GM18873 (cell line): ENCODE results near the gene CARM1.

Experiments
- ATAC-seq: cut with Tn5 transposase; IDR thresholded peaks from one replicate; pipeline ENCODE4 v1.9.1; 2021; ENCODE audit warnings: mild to moderate bottlenecking, moderate library complexity, moderate number of reproducible peaks; ENCODE audit not compliant: unreplicated experiment, low FRiP score

CARM1 gene

DNA sequence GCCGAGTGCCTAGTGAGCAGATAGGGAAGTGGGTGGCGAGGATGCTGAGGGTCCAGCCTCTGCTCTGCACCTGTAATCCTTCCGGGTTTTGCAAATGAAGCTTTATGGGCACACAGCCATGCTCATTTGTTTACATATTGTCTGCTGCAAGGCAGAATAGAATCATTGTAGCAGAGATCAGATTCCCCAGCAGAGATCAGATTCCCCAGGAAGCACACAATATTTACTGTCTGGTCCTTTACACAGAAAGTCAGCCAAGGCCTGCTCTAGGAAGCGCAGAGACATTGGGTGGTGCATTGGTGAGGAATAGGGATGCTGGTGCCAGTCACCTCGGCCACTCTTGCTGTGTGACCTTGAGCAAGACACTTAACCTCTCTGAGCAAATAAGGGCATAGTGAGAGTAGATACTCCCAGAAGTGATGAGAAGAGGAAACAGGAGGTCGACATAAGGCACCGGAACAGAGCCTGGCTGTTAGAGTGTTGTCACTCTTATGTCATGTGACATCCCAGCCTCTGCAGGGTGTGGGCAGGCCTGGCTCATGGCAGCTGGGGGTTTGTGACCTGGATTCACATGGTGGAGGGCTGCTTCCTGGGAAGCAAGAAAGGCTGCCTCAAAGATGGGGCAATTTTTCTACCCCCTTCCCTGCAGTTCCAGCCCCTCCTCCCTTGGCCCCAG lies 25.6 kb downstream of the CARM1 start:
- ATAC-seq = no peak

DNA sequence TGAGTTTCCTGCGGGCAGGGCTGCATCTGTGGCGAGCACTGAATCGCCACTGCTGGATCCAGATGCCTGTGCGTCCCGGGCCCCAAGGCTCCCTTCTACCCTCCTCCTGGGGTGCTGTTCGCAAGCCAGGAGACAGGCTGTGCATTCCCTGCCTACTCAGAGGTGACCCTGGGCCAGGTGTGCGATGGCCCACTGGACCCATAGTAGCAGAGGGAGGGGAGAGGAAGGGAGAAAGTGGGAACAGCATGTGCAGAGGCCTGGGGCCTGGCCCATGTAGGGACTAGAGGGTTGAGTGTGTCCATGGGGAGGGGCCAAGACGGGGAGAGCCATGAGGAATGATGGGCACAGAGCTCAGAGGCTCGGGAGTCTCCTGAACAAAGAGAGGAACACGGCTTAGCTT lies 27.3 kb downstream of the CARM1 start:
- no peak for ATAC-seq

DNA sequence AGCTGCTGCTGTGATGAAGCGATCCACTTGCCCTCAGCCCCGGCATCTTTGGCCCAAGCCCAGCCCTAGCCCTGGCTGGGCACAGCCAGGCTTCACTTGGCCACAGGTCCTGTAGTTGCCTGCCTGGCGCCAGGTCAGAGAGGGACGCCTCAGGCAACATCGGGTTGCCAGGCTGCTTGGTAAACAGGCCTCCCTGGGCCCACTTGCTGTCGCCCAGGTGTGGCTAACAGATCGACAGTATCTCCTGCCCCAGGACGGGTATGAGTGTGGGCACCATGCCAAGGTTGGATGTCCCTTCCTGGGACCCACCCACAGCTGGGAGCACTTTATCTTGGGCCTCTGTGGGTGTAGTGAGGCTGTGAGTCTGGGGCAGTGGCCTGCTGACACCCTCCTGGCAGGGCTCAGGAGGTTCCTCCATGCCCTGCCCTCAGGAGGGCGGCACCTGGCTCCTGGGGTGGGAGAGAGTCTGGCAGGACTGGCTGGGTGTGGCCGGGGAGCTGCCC lies 27.8 kb downstream of the CARM1 start:
- no peak for ATAC-seq

DNA sequence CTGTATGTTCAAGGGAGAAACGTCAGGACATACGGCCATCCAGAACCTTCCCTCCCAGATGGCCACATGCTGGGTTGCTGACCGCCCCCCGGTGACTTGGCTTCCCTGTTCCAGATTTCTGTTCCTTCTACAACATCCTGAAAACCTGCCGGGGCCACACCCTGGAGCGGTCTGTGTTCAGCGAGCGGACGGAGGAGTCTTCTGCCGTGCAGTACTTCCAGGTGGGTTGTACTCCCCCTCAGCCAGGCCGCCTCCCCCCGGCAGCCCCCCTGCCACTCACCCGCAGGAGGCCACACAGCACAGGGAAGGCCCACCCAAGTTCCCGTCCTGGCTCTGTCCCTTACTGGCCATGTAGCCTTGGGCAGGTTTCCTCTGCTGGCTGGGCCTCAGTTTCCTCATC lies 36.6 kb downstream of the CARM1 start:
- ATAC-seq = no peak

DNA sequence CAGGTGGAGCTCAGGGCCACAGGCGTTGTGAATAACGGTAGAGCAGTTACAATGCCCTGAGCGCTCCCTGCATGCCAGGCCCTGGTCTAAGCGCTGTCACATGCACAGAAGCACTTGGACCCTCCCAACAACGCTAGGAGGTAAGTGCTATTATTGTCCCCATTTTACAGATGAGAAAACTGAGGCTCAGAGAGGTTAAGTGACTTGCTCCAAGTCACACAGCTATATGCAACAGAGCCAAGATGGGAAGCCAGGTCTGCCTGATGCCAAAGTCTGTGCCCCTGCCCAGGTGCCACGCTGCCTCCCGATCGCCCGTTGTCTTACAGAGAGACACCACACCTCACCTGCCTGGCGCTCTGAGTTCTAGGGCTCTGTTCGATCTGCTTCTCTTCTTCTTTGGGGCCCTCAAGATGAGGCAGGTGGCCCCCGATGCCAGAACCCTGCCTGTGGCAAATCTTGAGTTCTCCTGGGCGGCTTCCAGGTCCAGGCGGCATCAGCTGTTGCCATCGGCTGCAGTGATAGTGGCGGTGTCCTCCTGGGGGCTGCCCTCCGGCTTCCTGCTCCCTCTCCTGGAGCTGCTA lies 37.1 kb downstream of the CARM1 start:
- ATAC-seq = no peak

DNA sequence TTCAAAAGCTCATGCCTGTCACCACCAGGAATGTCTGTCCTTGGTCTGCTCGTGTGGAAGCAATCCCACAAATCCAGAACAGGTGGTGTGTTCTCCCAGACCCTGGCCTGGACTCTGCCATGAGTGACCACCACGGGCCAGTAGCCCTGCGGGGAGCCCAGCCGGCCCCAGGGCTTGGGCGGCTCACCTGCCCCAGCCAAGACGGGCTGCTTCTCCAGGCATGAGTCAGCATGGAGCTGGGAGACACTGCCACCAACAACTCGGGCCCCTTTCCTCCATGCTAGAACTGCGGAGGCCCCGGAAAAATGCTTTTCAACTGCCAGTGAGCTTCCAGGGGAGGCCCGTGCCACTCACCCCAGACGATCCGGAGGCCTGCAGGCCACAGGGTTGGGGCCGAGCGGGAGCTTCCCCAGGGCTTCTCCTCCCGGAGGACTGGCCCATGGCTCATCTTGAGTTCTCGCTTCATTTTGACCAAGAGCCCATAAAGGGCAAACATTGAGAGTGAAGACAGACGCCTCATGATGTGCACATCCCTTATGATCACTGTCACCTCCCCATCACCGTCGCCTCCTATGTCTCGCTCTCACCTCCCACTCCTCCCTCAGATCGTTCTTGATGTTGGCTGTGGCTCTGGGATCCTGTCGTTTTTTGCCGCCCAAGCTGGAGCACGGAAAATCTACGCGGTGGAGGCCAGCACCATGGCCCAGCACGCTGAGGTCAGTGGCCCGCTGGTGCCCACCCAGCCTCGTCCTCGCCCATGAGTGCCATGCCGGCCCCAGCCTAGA lies 40.4 kb downstream of the CARM1 start:
- ATAC-seq = no peak

DNA sequence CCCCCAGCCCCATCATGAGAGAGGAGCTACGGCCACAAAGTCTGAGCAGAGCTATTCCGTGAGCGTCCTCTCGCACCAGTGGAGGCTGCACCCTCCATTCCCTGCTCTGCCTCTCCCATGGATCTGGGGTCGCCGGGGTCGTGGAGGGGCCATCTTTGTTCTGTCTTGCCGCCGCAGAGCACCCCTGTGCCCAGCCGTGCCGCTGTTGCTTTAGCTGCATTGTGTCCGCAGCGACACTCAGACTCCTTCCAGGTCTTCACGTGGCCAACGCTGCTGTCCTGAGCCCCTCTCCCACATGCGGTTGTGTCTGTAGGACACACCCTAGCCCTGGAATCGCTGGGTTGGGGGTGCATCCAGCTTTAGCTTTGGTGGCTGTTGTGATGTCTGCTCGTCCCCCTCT lies 41.3 kb downstream of the CARM1 start:
- no peak for ATAC-seq

DNA sequence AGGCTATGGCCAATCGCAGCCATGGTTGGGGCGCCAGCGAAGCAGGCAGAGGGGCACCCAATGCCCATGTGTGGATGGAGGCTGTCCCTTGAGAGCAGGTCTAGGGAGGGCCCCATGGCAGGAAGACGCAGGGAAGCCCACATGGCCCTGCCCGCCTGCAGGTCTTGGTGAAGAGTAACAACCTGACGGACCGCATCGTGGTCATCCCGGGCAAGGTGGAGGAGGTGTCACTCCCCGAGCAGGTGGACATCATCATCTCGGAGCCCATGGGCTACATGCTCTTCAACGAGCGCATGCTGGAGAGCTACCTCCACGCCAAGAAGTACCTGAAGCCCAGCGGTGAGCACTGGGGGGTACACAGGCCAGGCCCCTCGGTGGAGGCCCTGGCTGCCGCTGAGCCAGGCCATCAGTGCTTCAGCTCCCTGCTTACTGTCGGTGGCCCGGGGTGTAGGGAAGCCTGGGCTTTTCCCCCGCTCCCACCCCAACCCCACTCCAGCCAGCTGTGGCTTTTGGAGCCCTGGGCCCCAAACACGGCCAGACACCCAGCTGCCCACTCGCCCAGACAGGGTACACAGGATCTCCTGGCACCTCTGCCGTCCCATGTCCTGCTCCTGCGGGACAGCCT lies 42.5 kb downstream of the CARM1 start:
- ATAC-seq = no peak

DNA sequence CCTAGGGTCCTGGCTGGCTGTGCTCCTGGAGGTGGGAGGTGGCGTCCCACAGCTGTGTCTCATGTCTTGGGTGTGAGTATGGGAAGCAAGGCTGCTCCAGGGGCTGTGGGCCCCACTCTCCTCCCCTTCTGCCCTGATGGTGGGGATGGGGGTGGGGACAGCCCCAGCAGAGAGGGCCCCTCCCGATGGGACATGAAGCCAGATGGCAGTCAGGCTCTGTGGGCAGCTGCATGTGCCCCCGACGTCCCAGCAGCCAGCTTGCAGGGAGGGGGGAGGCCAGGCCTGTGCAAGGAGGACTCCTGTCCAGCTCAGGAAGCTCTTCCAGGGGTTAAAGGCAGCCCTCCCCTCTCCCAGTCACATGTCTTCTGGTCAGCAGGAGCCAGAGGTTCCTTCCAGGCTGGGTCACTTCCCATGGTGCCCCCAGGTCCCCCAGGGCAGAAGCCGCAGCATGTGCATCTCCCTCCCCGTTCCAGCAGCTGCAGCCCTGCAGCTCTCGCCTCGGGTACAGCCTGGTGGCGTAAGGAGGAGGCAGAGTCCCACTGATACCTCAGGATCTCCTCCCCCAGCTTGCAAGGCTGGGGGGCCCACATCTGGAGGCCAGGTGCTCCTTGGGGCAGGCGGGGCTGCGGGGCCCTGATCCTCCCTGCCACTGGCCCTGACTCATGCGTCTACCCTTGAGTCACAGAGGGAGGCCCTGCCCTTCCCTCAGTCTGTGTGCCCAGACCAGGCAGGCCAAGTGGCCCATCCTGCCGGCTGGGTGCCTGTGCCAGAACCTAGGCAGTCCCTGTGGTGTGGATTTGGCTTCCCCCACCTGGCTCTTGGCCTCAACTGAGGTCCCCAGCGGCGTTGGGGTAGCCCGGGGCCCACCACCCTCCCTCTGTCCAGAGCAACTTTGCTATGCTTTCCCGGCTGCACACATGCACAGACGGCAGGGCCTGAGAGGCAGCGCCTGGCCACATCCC lies 44.1 kb downstream of the CARM1 start:
- no peak for ATAC-seq

DNA sequence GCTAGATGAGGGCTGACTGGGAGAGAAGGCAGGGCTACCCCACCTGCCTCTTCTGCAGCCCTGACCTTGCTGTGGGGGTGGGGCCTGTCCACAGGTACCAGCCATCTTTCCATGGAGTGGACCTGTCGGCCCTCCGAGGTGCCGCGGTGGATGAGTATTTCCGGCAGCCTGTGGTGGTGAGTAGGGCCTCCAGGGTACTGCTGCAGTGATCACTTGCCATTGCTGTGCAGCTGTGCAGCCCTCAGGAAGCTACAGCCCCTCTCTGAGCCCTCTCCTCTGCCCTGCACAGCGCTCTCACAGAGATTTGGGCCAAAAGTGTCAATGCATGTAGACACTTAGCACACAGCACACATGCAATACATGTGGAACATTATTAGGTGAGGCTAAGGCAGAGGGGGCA lies 45.2 kb downstream of the CARM1 start:
- ATAC-seq = no peak

DNA sequence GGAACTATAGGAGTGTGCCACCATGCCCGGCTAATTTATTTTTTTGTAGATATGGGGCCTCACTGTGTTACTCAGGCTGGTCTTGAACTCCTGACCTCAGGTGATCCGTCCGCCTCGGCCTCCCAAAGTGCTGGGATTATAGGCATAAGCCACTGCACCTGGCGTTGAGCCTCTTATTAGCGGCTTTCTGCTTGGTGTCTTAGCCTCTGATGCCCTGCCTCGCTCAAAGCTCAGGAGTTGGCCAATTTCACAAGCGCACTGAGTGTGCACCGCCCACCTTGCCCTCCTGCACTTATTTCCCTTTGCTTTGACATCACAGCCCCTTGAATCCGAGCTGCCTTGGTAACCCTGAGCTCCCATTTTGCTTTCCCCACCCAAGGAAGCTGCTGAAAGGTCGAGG lies 47.0 kb downstream of the CARM1 start:
- ATAC-seq = no peak

DNA sequence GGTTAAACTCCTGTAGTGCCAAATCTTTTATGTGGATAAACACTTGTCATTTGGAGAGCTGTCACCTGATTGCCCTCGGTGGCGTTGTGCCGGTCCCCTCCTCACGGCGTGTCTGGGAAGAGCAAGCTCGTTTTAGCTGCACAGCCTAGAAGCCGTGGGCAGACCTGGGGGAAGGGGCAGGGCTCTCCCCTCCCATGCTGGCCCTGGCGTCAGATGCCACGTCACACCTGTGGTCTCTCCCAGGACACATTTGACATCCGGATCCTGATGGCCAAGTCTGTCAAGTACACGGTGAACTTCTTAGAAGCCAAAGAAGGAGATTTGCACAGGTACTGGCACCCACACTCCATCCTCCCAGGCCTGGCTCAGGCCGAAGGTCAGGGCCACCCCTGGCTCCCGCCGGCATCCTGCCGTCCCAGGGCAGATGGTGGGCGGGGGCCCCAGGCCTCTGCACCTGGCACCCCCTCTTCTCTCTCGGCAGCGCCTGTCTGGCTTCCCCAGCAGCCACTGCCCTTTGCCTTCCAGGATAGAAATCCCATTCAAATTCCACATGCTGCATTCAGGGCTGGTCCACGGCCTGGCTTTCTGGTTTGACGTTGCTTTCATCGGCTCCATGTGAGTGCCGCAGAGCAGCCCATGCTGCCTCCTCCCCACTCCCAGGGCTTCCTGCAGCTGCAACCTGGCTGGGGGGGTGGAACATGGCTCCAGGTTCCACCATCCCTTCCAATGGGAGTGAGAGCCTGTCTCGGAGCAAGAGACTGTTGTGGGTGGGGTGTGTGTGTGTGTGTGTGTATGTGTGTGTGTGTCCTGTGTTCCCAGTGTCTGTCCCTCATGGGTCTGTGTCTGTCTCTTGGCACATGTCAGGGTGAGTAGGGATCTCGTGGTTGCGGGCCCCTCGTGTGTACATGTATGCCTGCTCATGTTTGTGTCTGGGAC lies 48.3 kb downstream of the CARM1 start:
- no peak for ATAC-seq

DNA sequence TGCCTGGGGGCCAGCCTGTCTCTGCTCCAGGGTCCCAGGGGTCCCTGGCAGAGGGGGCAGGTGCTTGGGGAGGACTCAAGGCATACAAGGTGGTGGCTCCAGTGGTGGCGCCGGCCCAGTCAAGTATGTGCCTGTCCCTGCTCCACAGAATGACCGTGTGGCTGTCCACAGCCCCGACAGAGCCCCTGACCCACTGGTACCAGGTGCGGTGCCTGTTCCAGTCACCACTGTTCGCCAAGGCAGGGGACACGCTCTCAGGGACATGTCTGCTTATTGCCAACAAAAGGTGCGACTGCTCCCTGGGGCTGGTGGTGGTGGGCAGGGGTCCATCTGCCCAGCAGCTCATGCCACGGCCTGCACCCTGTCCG lies 48.9 kb downstream of the CARM1 start:
- no peak for ATAC-seq

DNA sequence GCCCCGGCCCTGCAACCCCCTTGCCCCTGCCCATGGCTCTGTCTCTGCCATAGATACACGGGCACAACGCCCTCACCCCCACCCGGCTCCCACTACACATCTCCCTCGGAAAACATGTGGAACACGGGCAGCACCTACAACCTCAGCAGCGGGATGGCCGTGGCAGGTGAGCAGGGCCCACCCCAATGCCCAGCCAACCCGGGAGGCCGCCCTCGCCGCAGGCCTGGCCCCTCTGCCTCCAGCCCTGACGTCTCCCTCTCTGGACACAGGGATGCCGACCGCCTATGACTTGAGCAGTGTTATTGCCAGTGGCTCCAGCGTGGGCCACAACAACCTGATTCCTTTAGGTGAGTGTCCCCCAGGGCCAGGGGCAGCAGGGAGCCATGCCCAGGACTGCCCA lies 49.4 kb downstream of the CARM1 start:
- no peak for ATAC-seq

DNA sequence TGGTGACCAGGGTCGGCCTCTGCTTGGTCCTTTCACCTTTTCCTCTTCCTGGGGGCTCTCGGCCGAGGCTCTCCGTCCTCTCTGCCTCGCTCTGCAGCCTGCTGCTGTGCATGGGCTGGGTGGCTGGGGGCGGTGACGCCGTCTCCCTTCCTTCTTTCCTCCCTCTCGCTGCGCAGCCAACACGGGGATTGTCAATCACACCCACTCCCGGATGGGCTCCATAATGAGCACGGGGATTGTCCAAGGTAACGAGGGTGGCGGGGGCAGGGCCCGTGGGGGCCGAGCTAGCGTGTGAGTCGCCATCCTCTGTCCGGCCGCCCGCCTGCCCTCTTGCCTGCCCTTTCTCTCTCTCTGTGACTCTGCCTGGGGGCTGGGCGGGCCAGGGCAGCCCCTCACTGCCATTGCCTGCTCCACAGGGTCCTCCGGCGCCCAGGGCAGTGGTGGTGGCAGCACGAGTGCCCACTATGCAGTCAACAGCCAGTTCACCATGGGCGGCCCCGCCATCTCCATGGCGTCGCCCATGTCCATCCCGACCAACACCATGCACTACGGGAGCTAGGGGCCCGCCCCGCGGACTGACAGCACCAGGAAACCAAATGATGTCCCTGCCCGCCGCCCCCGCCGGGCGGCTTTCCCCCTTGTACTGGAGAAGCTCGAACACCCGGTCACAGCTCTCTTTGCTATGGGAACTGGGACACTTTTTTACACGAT lies 50.0 kb downstream of the CARM1 start:
- ATAC-seq = no peak

DNA sequence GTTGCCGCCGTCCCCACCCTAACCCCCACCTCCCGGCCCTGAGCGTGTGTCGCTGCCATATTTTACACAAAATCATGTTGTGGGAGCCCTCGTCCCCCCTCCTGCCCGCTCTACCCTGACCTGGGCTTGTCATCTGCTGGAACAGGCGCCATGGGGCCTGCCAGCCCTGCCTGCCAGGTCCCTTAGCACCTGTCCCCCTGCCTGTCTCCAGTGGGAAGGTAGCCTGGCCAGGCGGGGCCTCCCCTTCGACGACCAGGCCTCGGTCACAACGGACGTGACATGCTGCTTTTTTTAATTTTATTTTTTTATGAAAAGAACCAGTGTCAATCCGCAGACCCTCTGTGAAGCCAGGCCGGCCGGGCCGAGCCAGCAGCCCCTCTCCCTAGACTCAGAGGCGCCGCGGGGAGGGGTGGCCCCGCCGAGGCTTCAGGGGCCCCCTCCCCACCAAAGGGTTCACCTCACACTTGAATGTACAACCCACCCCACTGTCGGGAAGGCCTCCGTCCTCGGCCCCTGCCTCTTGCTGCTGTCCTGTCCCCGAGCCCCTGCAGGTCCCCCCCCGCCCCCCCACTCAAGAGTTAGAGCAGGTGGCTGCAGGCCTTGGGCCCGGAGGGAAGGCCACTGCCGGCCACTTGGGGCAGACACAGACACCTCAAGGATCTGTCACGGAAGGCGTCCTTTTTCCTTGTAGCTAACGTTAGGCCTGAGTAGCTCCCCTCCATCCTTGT lies 50.7 kb downstream of the CARM1 start:
- no peak for ATAC-seq

DNA sequence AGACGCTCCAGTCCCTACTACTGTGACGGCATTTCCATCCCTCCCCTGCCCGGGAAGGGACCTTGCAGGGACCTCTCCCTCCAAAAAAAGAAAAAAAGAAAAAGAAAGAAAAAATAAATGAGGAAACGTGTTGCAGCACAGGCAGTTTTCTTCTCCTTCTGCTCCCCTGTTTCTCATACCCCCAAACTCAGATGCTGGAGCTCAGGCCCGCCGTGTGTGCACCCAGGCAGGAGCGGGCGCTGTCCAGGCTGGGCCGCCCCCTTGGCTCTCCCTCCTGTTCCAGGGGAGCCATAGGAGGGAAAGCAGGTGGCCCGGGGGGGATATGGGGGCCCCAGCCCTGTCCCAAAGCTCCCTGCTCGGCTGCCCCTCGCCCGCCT lies 51.3 kb downstream of the CARM1 start:
- no peak for ATAC-seq
